Trophoblast cell (in vitro differentiated cells and primary cell): Measurements from ENCODE around the gene CNN2.

ENCODE experiments used
- DNase-seq, 2 donors: peaks; one replicate each; pipeline ENCODE4 v3.0.0-alpha.2; 2016
- H2AFZ ChIP-seq: 2 replicates; pipeline ENCODE4 v1.6.1; 2013; ENCODE audit warnings: low read length, moderate library complexity, mild to moderate bottlenecking; ENCODE audit not compliant: insufficient read depth, poor library complexity
- H2AK5ac ChIP-seq: 2 replicates; pipeline ENCODE4 v1.6.1; 2013; ENCODE audit warnings: mild to moderate bottlenecking, low read length
- H2BK120ac ChIP-seq: 2 replicates; pipeline ENCODE4 v1.6.1; 2013; ENCODE audit warnings: low read length, mild to moderate bottlenecking, moderate library complexity; ENCODE audit not compliant: insufficient read depth, poor library complexity
- H2BK12ac ChIP-seq: 2 replicates; pipeline ENCODE4 v1.6.1; 2013; ENCODE audit warnings: mild to moderate bottlenecking, low read length, moderate library complexity
- H2BK5ac ChIP-seq: 2 replicates; pipeline ENCODE4 v1.6.1; 2013; ENCODE audit warnings: low read length, low read depth, moderate library complexity, mild to moderate bottlenecking; ENCODE audit not compliant: poor library complexity
- H3K14ac ChIP-seq: 2 replicates; pipeline ENCODE4 v1.6.1; 2013; ENCODE audit warnings: mild to moderate bottlenecking, low read length
- H3K18ac ChIP-seq: 2 replicates; pipeline ENCODE4 v1.6.1; 2013; ENCODE audit warnings: mild to moderate bottlenecking, low read length
- H3K23ac ChIP-seq: 2 replicates; pipeline ENCODE4 v1.6.1; 2013; ENCODE audit warnings: low read length
- H3K27ac ChIP-seq: 2 replicates; pipeline ENCODE4 v1.5.1; 2013; ENCODE audit warnings: low read depth, mild to moderate bottlenecking, inconsistent platforms, low read length, moderate library complexity
- H3K27me3 ChIP-seq: 2 replicates; pipeline ENCODE4 v1.6.1; 2013; ENCODE audit warnings: inconsistent platforms, mild to moderate bottlenecking, low read length, moderate library complexity; ENCODE audit not compliant: insufficient read depth
- H3K36me3 ChIP-seq, 2 experiments: 1 replicate in 1 of 2; 2 replicates in 1 of 2; pipeline ENCODE4 v1.6.1; 2013; ENCODE audit warnings: low read length in 2 of 2, mild to moderate bottlenecking in 2 of 2, moderate library complexity in 1 of 2; ENCODE audit not compliant: insufficient read depth in 2 of 2, control insufficient read depth in 1 of 2
- H3K4ac ChIP-seq: 2 replicates; pipeline ENCODE4 v1.6.1; 2013; ENCODE audit warnings: low read depth, mild to moderate bottlenecking, low read length, moderate library complexity
- H3K4me1 ChIP-seq, 2 experiments: 1 replicate in 1 of 2; 2 replicates in 1 of 2; pipeline ENCODE4 v1.6.1; 2013; ENCODE audit warnings: low read length in 2 of 2, mild to moderate bottlenecking in 2 of 2, moderate library complexity in 1 of 2; ENCODE audit not compliant: insufficient read depth in 2 of 2, control insufficient read depth in 1 of 2
- H3K4me2 ChIP-seq: 2 replicates; pipeline ENCODE4 v1.6.1; 2013; ENCODE audit warnings: inconsistent platforms, mild to moderate bottlenecking, low read length, moderate library complexity
- H3K4me3 ChIP-seq: 2 replicates; pipeline ENCODE4 v1.5.1; 2013; ENCODE audit warnings: mild to moderate bottlenecking, low read depth, low read length, inconsistent platforms
- H3K79me1 ChIP-seq: one replicate; pipeline ENCODE4 v1.6.1; 2013; ENCODE audit warnings: low read length
- H3K79me2 ChIP-seq: 2 replicates; pipeline ENCODE4 v1.6.1; 2013; ENCODE audit warnings: low read length, mild to moderate bottlenecking; ENCODE audit not compliant: control insufficient read depth, insufficient read depth, poor library complexity
- H3K9ac ChIP-seq: 2 replicates; pipeline ENCODE4 v1.6.1; 2013; ENCODE audit warnings: mild to moderate bottlenecking, low read length
- H3K9me3 ChIP-seq: 2 replicates; pipeline ENCODE4 v1.6.1; 2013; ENCODE audit warnings: low read depth, mild to moderate bottlenecking, control low read depth, inconsistent platforms, low read length; ENCODE audit not compliant: insufficient read depth
- H4K12ac ChIP-seq: 2 replicates; pipeline ENCODE4 v1.6.1; 2013; ENCODE audit warnings: low read depth, mild to moderate bottlenecking, low read length, moderate library complexity
- H4K8ac ChIP-seq: 2 replicates; pipeline ENCODE4 v1.6.1; 2013; ENCODE audit warnings: low read depth, mild to moderate bottlenecking, low read length, moderate library complexity
- H4K91ac ChIP-seq: one replicate; pipeline ENCODE4 v1.6.1; 2013; ENCODE audit warnings: low read depth, mild to moderate bottlenecking, low read length, moderate library complexity
- WGBS: extraction: QIAGEN DNeasy Blood & Tissue Kit; methylation state at CpG from one replicate; pipeline ENCODE4 v1.1.7; 2013; ENCODE audit warnings: missing lambda C conversion rate; ENCODE audit not compliant: insufficient read length, insufficient coverage; ENCODE audit errors: extremely low coverage; 5-methylcytosine and 5-hydroxymethylcytosine counted together

The CNN2 gene

DNA sequence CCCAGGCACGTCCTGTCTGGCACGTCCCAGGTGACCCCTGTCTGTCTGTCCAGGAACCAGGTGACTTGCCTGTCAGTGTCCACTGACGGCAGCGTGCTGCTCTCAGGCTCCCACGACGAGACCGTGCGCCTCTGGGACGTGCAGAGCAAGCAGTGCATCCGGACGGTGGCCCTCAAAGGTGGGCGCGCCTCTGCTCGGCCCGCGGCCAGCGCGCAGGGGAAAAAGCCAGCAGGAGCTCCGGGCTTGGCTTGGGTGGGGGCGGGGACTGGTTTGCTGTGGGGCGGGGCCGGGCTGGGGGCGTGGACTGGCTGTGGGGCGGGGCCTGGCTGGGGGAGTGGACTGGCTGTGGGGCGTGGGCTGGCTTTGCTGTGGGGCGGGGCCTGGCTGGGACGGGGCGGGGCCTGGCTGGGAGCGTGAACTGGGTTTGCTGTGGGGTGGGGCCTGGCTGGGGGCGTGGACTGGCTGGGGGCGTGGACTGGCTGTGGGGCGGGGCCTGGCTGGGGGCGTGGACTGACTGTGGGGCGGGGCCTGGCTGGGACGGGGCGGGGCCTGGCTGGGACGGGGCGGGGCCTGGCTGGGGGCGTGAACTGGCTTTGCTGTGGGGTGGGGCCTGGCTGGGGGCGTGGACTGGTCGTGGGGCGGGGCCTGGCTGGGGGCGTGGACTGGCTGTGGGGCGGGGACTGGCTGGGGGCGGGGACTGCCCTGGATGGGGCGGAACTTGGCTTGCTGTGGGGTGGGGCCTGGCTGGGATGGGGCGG lies 35.1 kb upstream of the CNN2 start:
- no peak overlapping the region for H2BK5ac ChIP-seq
- no peaks in the 10 kb centered on the region for H3K27me3 ChIP-seq
- H3K4me2 ChIP-seq = no peak overlapping the region
- no peaks in the 10 kb centered on the region for H3K79me2 ChIP-seq
- H3K14ac ChIP-seq = no peak overlapping the region
- H4K12ac ChIP-seq = no peak overlapping the region
- H3K4me3 ChIP-seq = no peak overlapping the region
- no peak overlapping the region for H4K91ac ChIP-seq
- peaks cover 5% of the 10 kb centered on the region for H3K9me3 ChIP-seq
- no peak overlapping the region for H3K4ac ChIP-seq
- no peak overlapping the region for H2BK12ac ChIP-seq
- H3K18ac ChIP-seq = no peak overlapping the region
- peaks cover 21 to 23% of the 10 kb centered on the region in 2 experiments for H3K4me1 ChIP-seq
- no peak overlapping the region for H4K8ac ChIP-seq
- no peak overlapping the region for H3K27ac ChIP-seq
- H3K36me3 ChIP-seq = peaks cover 62 to 69% of the 10 kb centered on the region in 2 experiments
- H3K23ac ChIP-seq = no peak overlapping the region
- no peak overlapping the region for H3K9ac ChIP-seq
- no CpG with 5 or more reads among the region's 47 CpGs for WGBS
- DNase-seq = peak; percentile 57 to 61
- no peak overlapping the region for H2AFZ ChIP-seq
- no peak overlapping the region for H2BK120ac ChIP-seq
- no peak overlapping the region for H2AK5ac ChIP-seq
- H3K79me1 ChIP-seq = peaks cover 9% of the 10 kb centered on the region

- no peak overlapping the region for H3K4me3 ChIP-seq
- no peak overlapping the region for H4K91ac ChIP-seq
- peaks cover 9% of the 10 kb centered on the region for H3K79me1 ChIP-seq
- H4K8ac ChIP-seq = no peak overlapping the region
- H3K9me3 ChIP-seq = peaks cover 5% of the 10 kb centered on the region
- H2BK120ac ChIP-seq = no peak overlapping the region
- no peak overlapping the region for H3K9ac ChIP-seq
- H3K4ac ChIP-seq = no peak overlapping the region
- no peak overlapping the region for H4K12ac ChIP-seq
- no peak overlapping the region for H2AFZ ChIP-seq
- H3K14ac ChIP-seq = no peak overlapping the region
- H3K4me1 ChIP-seq = peaks cover 23 to 26% of the 10 kb centered on the region in 2 experiments
- no peak overlapping the region for H2AK5ac ChIP-seq
- H3K18ac ChIP-seq = no peak overlapping the region
- no peak overlapping the region for H3K23ac ChIP-seq
- no CpG with 5 or more reads among the region's 42 CpGs for WGBS
- no peak overlapping the region for H2BK5ac ChIP-seq
- H2BK12ac ChIP-seq = peak overlapping the region; percentile 48
- no peak overlapping the region for H3K4me2 ChIP-seq
- no peak for DNase-seq
- H3K27ac ChIP-seq = no peak overlapping the region
- no peaks in the 10 kb centered on the region for H3K27me3 ChIP-seq
- H3K79me2 ChIP-seq = no peaks in the 10 kb centered on the region
- peaks cover 55 to 61% of the 10 kb centered on the region in 2 experiments for H3K36me3 ChIP-seq
These were observed 34.3 kb upstream of the CNN2 start for GRCh38 chr19:991932-992669.

GRCh38 chr19:992670-993055 lies 33.7 kb upstream of the CNN2 start:
- Histone ChIP-seq H3K79me2 (no peaks in the 10 kb centered on the region), H3K9ac (no peak overlapping the region)
- no CpG with 5 or more reads among the region's 13 CpGs for WGBS

GRCh38 chr19:993361-993830 lies 33.0 kb upstream of the CNN2 start:
- peak; percentile 82 for DNase-seq
- Histone ChIP-seq H4K12ac (no peak overlapping the region), H3K14ac (peak overlapping the region; percentile 23), H2AFZ (no peak overlapping the region), H3K23ac (no peak overlapping the region), H3K4ac (no peak overlapping the region), H3K27ac (peak overlapping the region; percentile 20), H3K36me3 (peaks cover 46 to 51% of the 10 kb centered on the region in 2 experiments), H3K27me3 (no peaks in the 10 kb centered on the region), H3K4me2 (no peak overlapping the region), H2BK120ac (peak overlapping the region; percentile 64), H3K9ac (no peak overlapping the region), H3K79me2 (no peaks in the 10 kb centered on the region), H2AK5ac (peak overlapping the region; percentile 13), H2BK5ac (peak overlapping the region; percentile 26), H4K91ac (peak overlapping the region; percentile 72), H3K4me1 (peaks cover 23 to 26% of the 10 kb centered on the region in 2 experiments), H4K8ac (peak overlapping the region; percentile 1), H3K4me3 (no peak overlapping the region), H3K79me1 (peaks cover 9% of the 10 kb centered on the region), H2BK12ac (peak overlapping the region; percentile 71), H3K9me3 (peaks cover 5% of the 10 kb centered on the region), H3K18ac (peak overlapping the region; percentile 16)
- no CpG with 5 or more reads among the region's 17 CpGs for WGBS

More at GRCh38 chr19:992670-993055, 33.7 kb upstream of the CNN2 start:
- Histone ChIP-seq H4K12ac (peak overlapping the region; percentile 7), H3K4ac (no peak overlapping the region), H2BK120ac (peak overlapping the region; percentile 64), H2BK12ac (peak overlapping the region; percentile 71), H2BK5ac (peak overlapping the region; percentile 26), H3K9me3 (peaks cover 5% of the 10 kb centered on the region), H2AFZ (peak overlapping the region; percentile 21), H3K27me3 (no peaks in the 10 kb centered on the region), H3K36me3 (peaks cover 51 to 56% of the 10 kb centered on the region in 2 experiments), H4K8ac (peak overlapping the region; percentile 51), H3K79me1 (peaks cover 9% of the 10 kb centered on the region), H4K91ac (peak overlapping the region; percentile 72), H3K4me2 (no peak overlapping the region), H3K27ac (peak overlapping the region; percentile 20), H3K4me1 (peaks cover 23 to 26% of the 10 kb centered on the region in 2 experiments), H3K14ac (peak overlapping the region; percentile 73), H3K18ac (peak overlapping the region; percentile 16), H3K4me3 (no peak overlapping the region), H2AK5ac (no peak overlapping the region), H3K23ac (no peak overlapping the region)
- no peak for DNase-seq
